ENCODE measurements around the gene SSU72. TPM values are rescaled to one million over a fixed set of nuclear protein-coding genes. Genes with fewer than 3 reads are reported as not detected.

The SSU72 gene
- total RNA-seq, 1 experiment from 2014 or later, result 56.2 TPM

DNA sequence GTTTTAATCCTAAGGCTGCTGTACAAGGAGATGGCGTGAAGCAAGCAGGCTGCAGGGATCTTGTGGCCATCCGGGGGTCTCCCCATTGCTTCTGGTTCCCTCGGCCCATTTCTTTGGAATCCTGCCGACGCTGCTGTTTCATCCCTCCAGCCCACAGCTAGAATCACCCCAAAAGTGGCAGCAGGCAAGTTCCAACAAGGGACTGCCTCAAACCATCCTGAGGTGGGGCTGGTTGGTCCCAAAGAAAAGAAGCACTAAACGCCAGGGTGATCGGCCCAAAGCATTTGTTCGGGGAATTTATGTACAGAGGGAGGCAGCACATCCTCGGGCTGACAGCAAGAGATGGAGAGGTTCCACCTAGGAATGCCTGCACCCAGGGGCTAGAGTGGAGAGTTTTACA, 36.1 kb upstream of the SSU72 start:
- DNase-seq (ENCODE audit: low spot score), result no peak

- DNase-seq (ENCODE audit: low spot score), result no peak
Observed at GRCh38 chr1:1609822-1610485, 35.3 kb upstream of the SSU72 start.

GRCh38 chr1:1606232-1606631, 31.6 kb upstream of the SSU72 start:
- DNase-seq (ENCODE audit: low spot score), result no peak

GRCh38 chr1:1605724-1606123, 31.1 kb upstream of the SSU72 start:
- no peak for DNase-seq (ENCODE audit: low spot score)

GRCh38 chr1:1605034-1605591, 30.4 kb upstream of the SSU72 start:
- DNase-seq (ENCODE audit: low spot score), result no peak

- DNase-seq (ENCODE audit: low spot score), result no peak
Observed at GRCh38 chr1:1604374-1605033, 29.8 kb upstream of the SSU72 start.

DNA sequence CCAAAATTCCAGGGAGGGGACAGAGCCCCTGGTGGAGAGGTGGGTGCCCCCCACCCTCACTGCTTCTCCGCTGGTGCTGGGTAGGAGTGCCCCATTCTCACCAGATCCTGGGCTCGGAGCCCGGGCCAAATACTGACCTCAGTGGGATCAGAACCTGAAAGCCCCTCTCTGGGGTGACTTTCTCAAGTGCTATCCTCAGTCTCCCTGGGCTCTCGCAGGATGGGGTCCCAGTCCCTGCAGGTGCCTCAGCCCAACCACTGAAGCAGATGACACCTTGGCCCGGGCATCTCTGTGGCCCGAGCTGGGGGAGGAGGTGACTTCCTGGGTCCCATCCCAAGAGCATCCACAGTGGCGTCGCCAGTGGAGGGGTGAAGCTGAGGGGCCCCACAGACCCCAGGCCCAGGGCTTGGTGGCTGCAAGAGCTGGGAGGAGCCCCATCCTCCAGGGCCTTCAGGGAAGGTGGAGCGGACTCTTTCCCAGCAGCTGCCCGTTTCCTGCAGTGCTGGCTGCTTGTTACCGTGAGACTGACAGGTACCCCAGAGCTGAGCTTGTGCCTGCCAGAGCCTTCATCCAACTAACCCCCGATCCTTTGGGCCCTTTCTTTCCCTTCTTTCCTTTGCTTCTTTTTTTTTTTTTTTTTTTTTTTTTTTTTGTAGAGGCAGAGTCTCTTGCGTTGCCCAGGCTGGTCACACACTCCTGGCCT, 29.2 kb upstream of the SSU72 start:
- no peak for DNase-seq (ENCODE audit: low spot score)

GRCh38 chr1:1602968-1603506, 28.4 kb upstream of the SSU72 start:
- DNase-seq (ENCODE audit: low spot score), result no peak

- DNase-seq (ENCODE audit: low spot score), result no peak
Observed at GRCh38 chr1:1602304-1602967, 27.8 kb upstream of the SSU72 start.

- no peak for DNase-seq (ENCODE audit: low spot score)
Observed at GRCh38 chr1:1601564-1602303, 27.1 kb upstream of the SSU72 start.

GRCh38 chr1:1600861-1601563, 26.3 kb upstream of the SSU72 start:
- no peak for DNase-seq (ENCODE audit: low spot score)

GRCh38 chr1:1599935-1600860, 25.5 kb upstream of the SSU72 start, which contains the start of gene FNDC10:
Gene FNDC10 (minus strand): TSS chr1:1600135. CDS start chr1:1600015, 120 bp downstream.
- DNase-seq (ENCODE audit: low spot score), result no peak

DNA sequence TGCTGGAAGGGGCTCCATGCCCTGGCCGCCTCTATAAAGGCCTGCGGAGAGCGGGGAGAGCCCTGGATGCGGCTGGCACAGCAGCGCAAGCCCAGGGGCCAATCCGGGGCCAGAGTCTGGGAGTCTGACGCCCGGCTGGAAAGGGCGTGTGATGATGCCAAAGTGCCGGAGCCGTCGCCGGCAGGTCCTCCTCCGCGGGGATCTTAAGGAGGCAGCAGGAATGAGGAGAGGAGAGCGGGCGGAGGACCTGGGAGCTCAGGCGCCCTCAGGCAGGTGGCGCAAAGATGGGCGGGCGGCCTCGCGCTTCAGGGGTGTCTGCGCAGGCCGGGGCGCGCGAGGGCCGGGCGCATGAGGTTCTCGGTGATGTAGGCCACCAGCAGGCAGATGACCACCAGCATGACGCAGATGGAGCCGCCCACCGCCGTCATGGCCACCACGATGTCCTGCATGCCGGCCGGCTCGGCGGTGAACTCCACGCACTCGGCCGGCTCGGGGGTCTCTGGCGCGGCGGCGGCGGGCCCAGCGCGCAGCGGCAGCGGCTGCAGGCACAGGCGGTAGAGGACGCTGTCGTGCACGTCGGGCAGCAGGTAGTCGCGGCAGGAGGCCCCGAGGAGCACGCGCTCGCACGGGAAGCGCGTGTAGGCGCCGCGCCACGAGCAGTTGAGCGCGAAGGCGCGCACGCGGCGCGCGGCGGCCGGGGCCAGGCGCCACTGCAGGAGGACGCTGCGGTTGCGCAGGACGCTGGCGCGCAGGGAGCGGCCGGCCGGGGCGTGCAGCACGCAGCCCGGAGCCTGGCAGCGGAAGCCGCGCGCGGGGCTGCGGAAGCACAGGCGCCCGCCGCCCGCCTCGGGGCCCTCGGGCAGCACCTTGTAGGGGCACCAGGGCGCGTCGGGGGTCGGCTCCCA, 24.6 kb upstream of the SSU72 start:
- DNase-seq (ENCODE audit: low spot score), result no peak

GRCh38 chr1:1598720-1599029, 24.0 kb upstream of the SSU72 start:
- DNase-seq (ENCODE audit: low spot score), result no peak

DNA sequence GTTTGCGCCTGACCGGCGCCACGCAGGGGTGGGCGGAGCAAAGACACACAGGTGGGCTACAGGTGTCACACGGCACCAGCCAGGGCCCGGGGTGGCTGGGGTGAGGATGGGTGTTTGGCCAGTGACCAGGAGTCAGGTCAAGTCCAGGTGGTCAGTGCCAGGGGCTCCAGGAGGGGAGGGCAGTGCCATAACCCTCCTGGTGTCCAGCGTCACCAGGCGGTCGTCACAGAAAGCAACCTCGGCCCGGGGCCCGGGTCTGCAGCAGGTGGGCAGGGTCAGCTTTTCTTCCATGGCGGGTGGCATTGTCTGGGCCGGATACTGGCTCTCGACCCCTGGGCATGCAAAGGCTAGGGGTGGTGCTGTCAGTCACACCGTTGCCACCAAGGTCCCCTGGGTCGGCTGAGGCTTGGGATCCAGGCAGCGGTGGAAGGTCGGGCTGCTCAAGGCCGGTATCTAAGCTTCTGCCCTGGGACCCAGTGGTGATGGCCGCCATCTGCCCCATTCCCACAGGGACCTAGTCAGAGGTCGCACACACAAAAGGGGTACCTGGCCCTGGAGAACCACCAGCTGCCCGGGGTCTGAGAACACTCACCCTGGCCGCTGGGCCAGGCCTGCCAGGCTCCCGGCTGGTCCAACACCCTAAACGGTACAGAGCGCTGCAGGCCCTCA, 23.5 kb upstream of the SSU72 start:
- no peak for DNase-seq (ENCODE audit: low spot score)

- peak; percentile 20 for DNase-seq (ENCODE audit: low spot score)
Observed at GRCh38 chr1:1597275-1597930, 22.7 kb upstream of the SSU72 start.
